ENCODE results near the gene ZCRB1. TPM values are rescaled to one million over a fixed set of nuclear protein-coding genes. Genes with fewer than 3 reads are reported as not detected.

Gene ZCRB1
- polyA plus RNA-seq, 2 of the 4 experiments (the other 2 are of a cell fraction) = 62.7 to 93.0 TPM

DNA sequence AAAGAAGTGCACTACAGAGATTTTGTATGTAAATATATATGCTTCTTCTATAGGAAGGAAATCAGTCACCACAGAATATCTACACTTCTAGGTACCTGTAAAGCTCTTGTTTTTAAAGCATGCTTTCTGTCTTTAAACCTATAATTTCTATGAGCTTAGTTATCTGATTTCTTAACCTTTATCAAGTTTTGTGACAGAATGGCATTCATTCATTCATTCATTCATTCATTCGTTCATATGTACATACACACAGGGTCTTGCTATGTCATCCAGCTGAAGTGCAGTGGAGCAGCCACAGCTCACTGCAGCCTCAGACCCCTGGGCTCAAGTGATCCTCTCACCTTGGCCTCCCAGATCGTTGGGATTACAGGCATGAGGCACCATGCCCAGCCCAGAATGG, 16.1 kb upstream of the ZCRB1 start:
- CTCF ChIA-PET = interaction anchor here (0.6 to 1.5 kb wide), 3 partner anchors 10 to 23 kb away, joined by 3 to 6 read pairs (median 3); no protein-coding TSS in a partner anchor
- Histone ChIP-seq H3K4me3 (no peak overlapping the region), H3K27ac (no peak overlapping the region), H3K4me1 (peaks cover 7% of the 10 kb centered on the region; the same call in 2 of the 3 replicates), H3K4me2 (no peak overlapping the region), H3K9me3 (no peaks in the 10 kb centered on the region)
- POLR2A ChIA-PET = no interaction called here
- ATAC-seq = no peak
- FAIRE-seq = no peak
- TF ChIP-seq, protein P1, sequence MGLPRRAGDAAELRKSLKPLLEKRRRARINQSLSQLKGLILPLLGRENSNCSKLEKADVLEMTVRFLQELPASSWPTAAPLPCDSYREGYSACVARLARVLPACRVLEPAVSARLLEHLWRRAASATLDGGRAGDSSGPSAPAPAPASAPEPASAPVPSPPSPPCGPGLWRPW (IDR thresholded peaks at IDR 0.05) = no peak
- DNase-seq (ENCODE audit: low read depth in 1 of 2, low spot score in 1 of 2) = no peak
- 55% methylated on average over 2 of the region's 2 CpGs for WGBS (ENCODE audit: missing lambda C conversion rate)

DNA sequence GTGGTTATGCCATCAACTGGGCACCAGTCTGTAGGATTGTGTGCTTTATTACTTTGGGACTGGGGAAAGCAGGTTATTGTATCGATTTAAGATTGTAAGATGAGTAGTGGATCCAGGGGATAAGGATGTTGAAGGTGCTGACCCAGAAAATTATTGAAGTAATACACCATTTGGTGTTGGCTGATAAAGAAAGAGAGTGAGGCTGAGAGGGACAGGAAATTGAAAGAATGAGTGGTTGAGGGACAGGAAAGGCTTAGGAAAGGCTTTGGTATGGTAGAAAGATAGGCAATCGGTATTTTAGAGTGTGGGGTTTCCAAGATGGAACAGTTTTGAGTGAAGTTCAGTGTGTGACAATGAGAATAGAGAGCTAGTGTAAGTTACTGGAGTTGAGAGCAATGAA, 12.4 kb upstream of the ZCRB1 start:
- H3K9me3 ChIP-seq = no peaks in the 10 kb centered on the region
- DNase-seq (ENCODE audit: low read depth in 1 of 2, low spot score in 1 of 2) = no peak
- no peak for FAIRE-seq
- no peak overlapping the region for H3K27ac ChIP-seq
- whole genome bisulfite sequencing (ENCODE audit: missing lambda C conversion rate) = 96% methylated on average over 2 of the region's 2 CpGs
- no peak overlapping the region for H3K4me2 ChIP-seq
- TF ChIP-seq NPAS2 (CRISPR knock-in tag; IDR thresholded peaks at IDR 0.05; ENCODE audit: borderline replicate concordance) = no peak
- no peak for TF ChIP-seq CBX2 (IDR thresholded peaks at IDR 0.05; ENCODE audit: borderline replicate concordance, low read depth)
- no peak for TF ChIP-seq EP300 (IDR thresholded peaks at IDR 0.05)
- no peak for TF ChIP-seq CHD4 (IDR thresholded peaks at IDR 0.05; ENCODE audit: borderline replicate concordance)
- no peak for TF ChIP-seq SMC3 (IDR thresholded peaks at IDR 0.05)
- TF ChIP-seq FOXS1 (CRISPR knock-in tag; IDR thresholded peaks at IDR 0.05) = no peak
- TF ChIP-seq MYC (IDR thresholded peaks at IDR 0.05; ENCODE audit: borderline replicate concordance, low read length) = no peak
- TF ChIP-seq ZC3H11A (IDR thresholded peaks at IDR 0.05) = no peak
- TF ChIP-seq ZSCAN20 (CRISPR knock-in tag; IDR thresholded peaks at IDR 0.05) = no peak
- TF ChIP-seq FOSB (CRISPR knock-in tag; IDR thresholded peaks at IDR 0.05) = no peak
- TF ChIP-seq CBX8 (IDR thresholded peaks at IDR 0.05) = no peak
- no peak for TF ChIP-seq EHMT2 (IDR thresholded peaks at IDR 0.05; ENCODE audit: low read depth)
- TF ChIP-seq RARB (CRISPR knock-in tag; IDR thresholded peaks at IDR 0.05) = no peak
- no peak for TF ChIP-seq NFE2L2 (conservative IDR thresholded peaks at IDR 0.05; ENCODE audit: low read length)
- no peak for TF ChIP-seq HOXB13 (CRISPR knock-in tag; IDR thresholded peaks at IDR 0.05; ENCODE audit: low read depth)
- TF ChIP-seq EHF (CRISPR knock-in tag; IDR thresholded peaks at IDR 0.05) = no peak
- ChIA-PET POLR2A (no interaction called here), CTCF (interaction anchor here (0.8 kb wide), 1 partner anchor 10 kb away, joined by 4 read pairs; no protein-coding TSS in a partner anchor)
- no peak overlapping the region for H3K4me3 ChIP-seq
- ATAC-seq = no peak
- peaks cover 13% of the 10 kb centered on the region; the same call in 2 of the 3 replicates for H3K4me1 ChIP-seq

DNA sequence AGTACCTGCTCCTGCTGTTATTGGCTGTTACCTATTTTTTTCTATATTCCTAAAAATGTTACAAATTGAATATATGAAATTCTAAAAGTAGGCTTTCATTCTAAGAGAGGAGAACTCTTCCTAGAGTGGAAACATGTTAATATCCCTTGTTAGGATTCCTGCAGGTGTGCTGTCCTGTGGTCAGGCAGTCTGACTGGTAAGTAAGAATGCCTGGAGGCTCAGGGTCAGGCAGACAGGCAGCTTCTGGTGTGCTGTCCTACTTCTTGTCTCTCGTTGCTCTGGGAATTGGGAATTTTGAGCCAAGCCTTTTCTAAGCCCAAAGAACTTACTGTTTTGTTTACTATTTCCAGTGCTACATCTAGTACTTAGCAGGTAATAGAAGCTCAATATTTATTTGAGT, 10.4 kb upstream of the ZCRB1 start:
- TF ChIP-seq FOXS1 (CRISPR knock-in tag; IDR thresholded peaks at IDR 0.05) (no peak), ZNF302 (CRISPR knock-in tag; IDR thresholded peaks at IDR 0.05) (no peak), CEBPB (IDR thresholded peaks at IDR 0.05) (no peak), JUN (IDR thresholded peaks at IDR 0.05) (no peak), KDM5A (IDR thresholded peaks at IDR 0.05) (no peak), ZC3H11A (IDR thresholded peaks at IDR 0.05) (no peak), BHLHE40 (IDR thresholded peaks at IDR 0.05; ENCODE audit: low read depth, low read length) (no peak), MAFK (IDR thresholded peaks at IDR 0.05; ENCODE audit: partially characterized antibody) (no peak), FOSB (CRISPR knock-in tag; IDR thresholded peaks at IDR 0.05) (no peak), CBX8 (IDR thresholded peaks at IDR 0.05) (no peak), ZSCAN20 (CRISPR knock-in tag; IDR thresholded peaks at IDR 0.05) (no peak), RCOR1 (IDR thresholded peaks at IDR 0.05; ENCODE audit: low read depth, low read length) (no peak), POLR2A (IDR thresholded peaks at IDR 0.05; ENCODE audit: low read length) (no peak), EHMT2 (IDR thresholded peaks at IDR 0.05; ENCODE audit: low read depth) (no peak), NFE2L2 (conservative IDR thresholded peaks at IDR 0.05; ENCODE audit: low read length) (no peak)
- TF ChIP-seq, protein P2, sequence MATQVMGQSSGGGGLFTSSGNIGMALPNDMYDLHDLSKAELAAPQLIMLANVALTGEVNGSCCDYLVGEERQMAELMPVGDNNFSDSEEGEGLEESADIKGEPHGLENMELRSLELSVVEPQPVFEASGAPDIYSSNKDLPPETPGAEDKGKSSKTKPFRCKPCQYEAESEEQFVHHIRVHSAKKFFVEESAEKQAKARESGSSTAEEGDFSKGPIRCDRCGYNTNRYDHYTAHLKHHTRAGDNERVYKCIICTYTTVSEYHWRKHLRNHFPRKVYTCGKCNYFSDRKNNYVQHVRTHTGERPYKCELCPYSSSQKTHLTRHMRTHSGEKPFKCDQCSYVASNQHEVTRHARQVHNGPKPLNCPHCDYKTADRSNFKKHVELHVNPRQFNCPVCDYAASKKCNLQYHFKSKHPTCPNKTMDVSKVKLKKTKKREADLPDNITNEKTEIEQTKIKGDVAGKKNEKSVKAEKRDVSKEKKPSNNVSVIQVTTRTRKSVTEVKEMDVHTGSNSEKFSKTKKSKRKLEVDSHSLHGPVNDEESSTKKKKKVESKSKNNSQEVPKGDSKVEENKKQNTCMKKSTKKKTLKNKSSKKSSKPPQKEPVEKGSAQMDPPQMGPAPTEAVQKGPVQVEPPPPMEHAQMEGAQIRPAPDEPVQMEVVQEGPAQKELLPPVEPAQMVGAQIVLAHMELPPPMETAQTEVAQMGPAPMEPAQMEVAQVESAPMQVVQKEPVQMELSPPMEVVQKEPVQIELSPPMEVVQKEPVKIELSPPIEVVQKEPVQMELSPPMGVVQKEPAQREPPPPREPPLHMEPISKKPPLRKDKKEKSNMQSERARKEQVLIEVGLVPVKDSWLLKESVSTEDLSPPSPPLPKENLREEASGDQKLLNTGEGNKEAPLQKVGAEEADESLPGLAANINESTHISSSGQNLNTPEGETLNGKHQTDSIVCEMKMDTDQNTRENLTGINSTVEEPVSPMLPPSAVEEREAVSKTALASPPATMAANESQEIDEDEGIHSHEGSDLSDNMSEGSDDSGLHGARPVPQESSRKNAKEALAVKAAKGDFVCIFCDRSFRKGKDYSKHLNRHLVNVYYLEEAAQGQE (IDR thresholded peaks at IDR 0.05) = no peak
- TF ChIP-seq, protein P3, sequence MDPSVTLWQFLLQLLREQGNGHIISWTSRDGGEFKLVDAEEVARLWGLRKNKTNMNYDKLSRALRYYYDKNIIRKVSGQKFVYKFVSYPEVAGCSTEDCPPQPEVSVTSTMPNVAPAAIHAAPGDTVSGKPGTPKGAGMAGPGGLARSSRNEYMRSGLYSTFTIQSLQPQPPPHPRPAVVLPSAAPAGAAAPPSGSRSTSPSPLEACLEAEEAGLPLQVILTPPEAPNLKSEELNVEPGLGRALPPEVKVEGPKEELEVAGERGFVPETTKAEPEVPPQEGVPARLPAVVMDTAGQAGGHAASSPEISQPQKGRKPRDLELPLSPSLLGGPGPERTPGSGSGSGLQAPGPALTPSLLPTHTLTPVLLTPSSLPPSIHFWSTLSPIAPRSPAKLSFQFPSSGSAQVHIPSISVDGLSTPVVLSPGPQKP (IDR thresholded peaks at IDR 0.05; ENCODE audit: low read depth, low read length) = no peak
- TF ChIP-seq, protein P4, sequence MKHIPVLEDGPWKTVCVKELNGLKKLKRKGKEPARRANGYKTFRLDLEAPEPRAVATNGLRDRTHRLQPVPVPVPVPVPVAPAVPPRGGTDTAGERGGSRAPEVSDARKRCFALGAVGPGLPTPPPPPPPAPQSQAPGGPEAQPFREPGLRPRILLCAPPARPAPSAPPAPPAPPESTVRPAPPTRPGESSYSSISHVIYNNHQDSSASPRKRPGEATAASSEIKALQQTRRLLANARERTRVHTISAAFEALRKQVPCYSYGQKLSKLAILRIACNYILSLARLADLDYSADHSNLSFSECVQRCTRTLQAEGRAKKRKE (CRISPR knock-in tag; IDR thresholded peaks at IDR 0.05; ENCODE audit: low read depth) = no peak
- Histone ChIP-seq H3K4me2 (no peak overlapping the region), H3K4me1 (peaks cover 13% of the 10 kb centered on the region; the same call in 2 of the 3 replicates), H3K9me3 (no peaks in the 10 kb centered on the region), H3K27ac (no peak overlapping the region), H3K4me3 (no peak overlapping the region)
- POLR2A ChIA-PET = interaction anchor here (0.6 kb wide), 1 partner anchor 13 kb away, joined by 3 read pairs; no protein-coding TSS in a partner anchor
- DNase-seq (ENCODE audit: low read depth in 1 of 2, low spot score in 1 of 2) = no peak
- WGBS (ENCODE audit: missing lambda C conversion rate) = 100% methylated on average over 1 of the region's 1 CpG
- FAIRE-seq = no peak
- ATAC-seq = no peak
- CTCF ChIA-PET = no interaction called here

Measured in A549 (cell line).